ENCODE data around the gene CLDN9.

GRCh38 chr16:2966808-2967191, 45.9 kb upstream of the CLDN9 start:
- TF ChIP-seq POLR2A (IDR thresholded peaks at IDR 0.05; ENCODE audit: low read length): no peak
- TF ChIP-seq GATA1 (IDR thresholded peaks at IDR 0.05; ENCODE audit: low read depth, low read length): no peak
